GM21619 (cell line): ENCODE results near the gene SFRP5.

ENCODE experiments used
- ATAC-seq: cut with Tn5 transposase; IDR thresholded peaks from one replicate; pipeline ENCODE4 v1.9.1; 2021; ENCODE audit not compliant: unreplicated experiment

SFRP5 gene

DNA sequence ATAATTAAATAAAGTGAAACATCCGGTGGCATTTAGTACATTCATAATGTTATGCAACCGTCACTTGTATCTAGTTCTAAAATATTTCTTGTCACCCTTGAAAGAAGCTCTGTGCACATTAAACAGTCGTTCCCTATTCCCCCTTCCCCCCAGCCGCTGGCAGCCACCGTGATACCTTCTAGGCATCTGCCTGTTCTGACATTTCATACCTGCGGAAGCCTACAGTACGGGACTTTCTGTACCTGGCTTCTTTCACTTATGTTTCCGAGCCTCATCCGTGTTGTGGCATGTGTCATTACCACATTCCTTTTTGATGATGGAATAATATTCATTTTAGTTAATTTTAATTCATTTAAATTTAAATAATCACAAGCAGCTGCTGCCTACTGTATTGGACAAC, 13.9 kb upstream of the SFRP5 start:
- ATAC-seq = no peak

DNA sequence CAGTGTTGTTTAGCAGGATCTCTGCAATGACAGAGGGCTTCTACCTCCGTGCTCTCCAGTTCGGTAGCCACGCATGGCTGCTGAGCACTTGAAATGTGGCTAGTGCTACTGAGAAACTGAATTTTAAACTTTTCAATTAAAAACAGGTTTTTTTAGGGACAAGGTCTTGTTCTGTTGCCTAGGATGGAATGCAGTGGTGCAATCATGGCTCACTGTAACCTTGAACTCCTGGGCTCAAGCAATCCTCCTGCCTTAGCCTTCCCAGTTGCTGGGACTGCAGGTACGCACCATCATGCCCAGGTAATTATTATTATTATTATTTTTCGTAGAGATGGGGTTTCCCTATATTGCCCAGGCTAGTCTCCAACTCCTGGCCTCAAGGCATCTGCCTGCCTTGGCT, 13.4 kb upstream of the SFRP5 start:
- no peak for ATAC-seq

DNA sequence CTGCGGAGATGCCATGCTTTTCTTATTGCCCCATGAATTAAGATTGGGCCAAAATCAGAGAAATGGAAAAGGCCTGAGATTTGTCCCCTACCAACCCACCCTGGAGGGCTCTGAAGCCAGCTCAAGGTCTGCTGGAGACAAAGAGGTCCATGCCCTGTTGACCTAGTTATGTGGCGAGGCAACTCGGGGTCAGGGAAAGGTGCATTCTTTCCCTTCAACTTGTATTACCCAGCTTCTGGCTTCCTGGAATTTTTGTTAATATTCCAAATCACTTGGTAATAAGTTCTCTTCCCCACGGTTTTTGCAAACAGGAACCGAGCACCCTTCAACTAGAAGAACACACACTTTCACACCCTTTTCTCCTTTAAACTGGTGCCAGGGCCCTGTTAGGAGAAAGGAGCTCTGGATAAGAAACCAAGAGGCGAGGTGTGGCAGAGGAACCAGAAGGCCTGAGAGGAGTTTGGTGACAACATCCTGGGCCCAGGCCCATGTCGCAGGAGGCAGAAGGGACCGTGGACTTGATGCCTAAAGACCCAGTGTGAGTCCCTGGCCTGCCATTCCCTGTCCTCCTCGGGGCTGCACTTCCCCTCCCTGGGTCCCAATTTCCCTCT, 12.5 kb upstream of the SFRP5 start:
- ATAC-seq = no peak

DNA sequence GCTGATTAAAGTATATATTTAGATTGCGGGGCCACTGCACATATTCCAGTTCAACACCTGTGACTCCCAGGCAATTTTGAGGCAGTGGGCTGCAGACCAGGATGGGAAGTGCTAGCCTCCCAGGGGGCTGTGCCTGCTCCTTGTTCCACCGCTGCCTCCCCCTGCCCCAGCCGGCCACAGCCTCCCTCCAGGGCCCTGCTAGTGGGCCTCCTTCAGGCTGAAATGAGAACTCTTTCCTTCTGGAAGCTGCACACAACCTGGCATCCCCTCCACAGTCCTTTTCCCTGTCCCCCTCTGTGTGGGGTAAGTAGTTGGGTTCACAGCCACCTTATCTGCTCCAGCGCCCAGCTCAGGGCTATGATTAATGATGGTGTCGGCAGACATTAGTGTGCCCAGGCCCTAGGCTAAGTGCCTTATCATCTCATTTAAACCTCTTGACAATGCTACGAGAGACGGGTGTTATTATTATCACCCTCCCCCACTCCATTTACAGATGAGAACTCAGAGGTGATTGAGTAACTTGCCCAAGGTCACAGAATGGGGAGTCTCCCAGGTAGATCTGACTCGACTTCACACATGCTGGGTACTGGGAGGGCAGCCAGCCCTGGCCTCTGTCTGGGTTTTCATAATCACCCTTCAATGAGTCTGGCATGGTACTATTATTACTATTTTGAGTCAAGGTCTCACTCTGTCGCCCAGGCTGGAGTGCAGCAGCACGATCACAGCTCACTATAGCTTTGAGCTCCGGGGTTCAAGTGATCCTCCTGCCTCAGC, 10.8 kb upstream of the SFRP5 start:
- no peak for ATAC-seq

DNA sequence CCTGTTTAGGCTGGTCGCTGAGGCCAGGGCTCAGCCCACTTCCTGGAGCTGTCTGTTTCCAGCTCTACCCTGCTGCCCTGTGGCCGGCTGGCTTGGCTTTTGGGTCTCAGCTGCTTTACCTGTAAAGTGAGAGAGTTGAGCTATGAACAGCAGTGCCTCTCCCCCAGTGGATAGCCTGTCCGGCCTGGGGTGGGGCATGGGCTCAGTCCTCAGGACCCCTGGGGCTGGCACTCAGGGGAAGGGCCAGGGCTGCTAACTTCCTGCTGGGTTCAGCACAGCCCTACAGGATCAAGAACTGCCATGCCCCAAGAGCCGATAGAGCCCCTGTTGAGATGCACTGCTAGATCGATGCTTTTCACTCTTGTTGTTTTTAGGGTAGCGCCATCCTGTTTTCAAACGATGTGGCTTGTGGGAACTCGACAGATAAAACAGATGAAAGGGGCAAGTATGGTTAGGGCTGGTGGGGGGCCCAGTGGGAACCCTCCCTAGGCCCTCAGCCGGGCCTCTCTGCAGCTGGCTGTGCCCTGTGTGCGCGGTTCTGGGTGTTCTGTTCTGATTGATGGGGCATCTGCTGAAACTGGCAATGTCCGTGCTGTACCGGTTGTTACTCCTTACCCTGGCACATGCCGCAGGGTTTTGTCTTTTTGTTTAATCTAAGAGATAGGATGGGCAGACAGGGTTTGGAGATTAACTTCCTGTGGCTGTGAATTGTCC, 10.0 kb upstream of the SFRP5 start:
- ATAC-seq = no peak

DNA sequence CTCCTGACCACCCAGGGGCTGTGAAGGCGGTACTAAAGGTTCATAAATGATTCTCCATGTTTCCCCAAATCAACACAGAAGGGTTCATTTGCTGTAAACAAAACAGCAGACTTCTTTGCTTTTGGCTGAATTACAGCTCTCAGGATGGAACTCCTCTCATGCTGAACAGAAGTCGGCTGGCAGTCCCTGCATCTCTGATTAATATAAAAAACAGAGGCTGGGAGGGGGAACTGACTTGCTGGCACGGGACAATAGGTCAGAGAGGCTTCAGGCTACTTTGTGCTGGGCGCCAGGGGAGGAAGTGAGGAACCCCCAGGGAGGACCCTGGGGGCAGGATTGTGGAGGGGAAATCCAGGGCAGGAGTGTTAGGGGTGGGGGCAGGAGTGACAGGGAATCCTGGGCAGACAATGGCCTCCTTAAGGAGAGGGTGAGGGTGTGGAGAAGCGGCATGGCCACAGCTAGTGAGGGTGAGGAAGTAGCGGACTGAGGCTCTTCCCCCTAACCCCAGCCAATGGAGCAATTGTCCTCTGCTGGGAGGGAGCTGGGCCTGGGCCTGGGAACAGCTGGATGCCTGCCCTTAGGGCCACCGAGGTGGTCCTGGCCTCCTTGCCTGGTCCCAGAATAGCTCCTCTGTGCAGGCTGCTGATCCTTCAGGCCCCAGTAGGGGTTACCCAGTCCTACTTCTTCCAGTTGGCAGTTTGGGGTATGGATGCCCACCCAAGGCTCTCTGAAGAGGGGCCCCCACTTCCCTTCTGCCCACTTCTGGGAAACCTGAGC, 9.2 kb upstream of the SFRP5 start:
- no peak for ATAC-seq

DNA sequence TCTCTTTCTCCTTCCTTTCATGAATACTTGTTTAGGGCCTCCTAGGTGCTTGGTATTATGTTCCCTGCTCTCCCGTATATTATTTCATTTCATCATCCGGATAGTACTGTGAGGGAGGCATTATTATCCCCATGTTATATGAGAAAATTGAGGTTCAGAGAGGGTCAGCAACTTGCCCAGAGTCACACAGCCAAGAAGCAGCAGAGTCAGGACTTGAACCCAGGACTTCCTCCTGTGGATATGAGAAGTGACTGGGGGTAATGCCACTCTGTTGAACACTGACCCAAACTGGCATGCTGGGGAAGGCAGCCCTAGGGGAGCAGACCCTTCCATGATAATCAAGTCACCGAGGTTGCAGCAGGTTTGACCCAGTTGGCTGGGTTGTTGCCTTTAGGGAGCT, 8.2 kb upstream of the SFRP5 start:
- ATAC-seq = no peak

DNA sequence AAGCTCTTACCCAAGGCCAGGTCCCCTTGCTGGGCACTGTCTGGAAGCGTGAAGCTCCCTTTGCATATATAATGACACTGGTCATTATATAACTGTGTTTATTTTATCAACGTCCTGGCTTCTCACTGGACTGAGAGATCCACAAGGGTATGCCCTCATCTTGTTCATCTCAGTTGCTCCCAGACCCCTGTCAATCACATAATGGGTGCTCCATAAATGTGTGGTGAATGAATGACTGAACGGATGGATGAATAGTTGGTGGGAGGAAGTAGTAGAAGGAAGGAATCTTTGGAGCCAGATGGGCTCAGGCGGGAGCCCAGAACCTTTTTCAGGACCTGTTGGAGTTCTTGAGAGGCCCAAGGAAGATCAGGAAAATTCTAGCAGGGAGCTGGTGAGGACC, 7.7 kb upstream of the SFRP5 start:
- ATAC-seq = no peak

DNA sequence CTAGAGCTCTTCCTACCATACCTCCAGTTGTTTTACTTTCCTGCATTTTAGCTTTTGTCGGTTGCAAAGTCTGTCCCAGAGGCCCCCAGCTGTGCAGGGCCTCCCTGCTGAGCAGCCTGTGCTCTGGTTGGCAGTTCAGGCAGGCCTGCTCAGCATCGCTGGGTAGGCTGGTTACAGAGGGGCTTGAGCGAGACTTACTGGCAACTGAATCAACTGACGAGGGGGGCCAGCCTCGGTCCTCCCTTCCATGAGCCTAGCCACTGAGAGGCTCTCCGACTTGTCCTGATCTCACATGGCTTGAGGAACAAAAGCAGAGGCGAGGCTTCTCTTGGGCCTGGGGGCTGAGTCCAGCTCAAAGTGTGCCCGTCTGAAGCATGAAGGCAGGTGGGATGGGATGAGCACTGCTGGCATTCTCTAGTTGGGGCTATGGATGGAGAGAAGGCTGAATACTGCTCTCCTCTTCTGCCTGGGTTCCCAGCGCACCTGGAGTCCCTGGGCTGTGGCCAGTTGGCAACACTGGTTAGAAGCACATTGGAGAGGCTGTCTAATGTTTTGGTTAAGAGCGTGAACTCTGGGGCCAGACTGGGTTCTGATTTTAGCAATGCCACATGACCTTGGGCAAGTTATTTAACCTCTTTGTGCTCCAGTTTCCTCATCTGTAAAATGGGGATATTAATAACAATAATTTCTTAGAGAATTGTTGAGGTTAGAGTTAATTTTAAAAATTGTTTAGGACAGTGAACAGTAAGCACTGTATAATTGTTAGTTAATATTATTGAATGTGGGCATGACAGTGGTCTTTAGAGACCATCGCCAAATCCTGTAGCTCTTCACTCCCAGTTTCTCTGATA, 6.9 kb upstream of the SFRP5 start:
- ATAC-seq = no peak

DNA sequence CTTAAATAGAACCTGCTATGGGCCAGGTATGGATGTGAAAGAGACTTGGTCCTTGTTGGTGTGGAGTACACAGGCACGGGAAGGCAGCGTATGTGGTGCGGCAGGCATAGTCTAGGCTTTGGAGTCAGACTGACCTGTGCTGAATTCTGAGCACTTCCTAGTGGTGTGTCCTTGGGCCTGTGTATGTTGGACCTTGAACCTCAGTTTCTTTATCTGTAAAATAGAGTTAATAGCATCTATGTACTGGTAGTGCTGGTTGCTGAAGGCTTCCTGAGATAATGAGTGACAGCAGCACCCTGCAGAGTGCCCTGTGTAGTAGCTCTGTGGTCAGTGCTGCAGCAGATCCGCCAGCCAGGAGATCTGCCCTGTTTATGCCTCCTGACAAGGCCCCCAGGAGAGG, 5.3 kb upstream of the SFRP5 start:
- no peak for ATAC-seq

DNA sequence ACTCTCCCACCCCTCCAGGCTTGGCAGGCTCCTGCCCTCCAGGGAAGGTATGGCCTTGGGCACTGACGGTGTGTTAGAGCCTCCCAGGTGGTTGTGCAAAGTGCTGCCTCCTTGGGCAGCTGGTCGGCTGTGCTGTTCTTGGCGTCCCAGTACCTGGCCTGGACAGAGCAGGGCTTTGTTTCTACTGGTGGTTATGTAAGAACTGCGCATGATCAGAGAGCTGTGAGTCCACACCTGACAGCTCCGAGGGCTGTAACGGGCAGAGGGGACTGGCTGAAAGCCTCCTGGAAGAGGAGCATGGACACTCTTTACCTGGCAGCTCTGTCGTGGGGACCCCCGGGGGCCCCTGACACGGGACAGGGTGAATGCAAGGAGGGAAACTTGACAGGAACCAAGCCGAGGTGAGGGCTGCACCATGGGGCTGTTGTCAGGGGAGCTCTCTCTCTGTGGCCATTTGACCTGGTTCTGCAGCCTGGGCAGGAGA, 3.1 kb upstream of the SFRP5 start:
- no peak for ATAC-seq

DNA sequence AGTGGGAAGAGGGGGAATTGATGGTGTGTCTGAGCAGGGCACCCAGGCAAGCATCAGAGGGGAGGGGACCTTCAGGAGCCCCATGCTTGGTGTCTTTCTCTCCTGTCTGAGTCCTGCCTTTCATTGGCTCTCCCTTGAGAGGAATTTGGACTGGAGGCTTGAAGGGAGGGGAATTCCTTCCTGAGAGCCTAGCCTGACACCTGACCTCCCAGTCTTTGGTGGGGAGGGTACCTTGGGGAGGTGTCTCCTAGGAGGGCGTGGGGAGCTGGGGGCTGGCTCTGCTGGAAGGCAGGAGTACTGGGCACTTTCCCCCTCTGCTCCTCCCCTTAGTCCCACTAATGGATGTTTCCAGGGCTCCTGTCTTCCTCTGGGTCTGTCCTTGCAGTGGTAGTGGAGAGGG, 1.3 kb upstream of the SFRP5 start:
- ATAC-seq = no peak

DNA sequence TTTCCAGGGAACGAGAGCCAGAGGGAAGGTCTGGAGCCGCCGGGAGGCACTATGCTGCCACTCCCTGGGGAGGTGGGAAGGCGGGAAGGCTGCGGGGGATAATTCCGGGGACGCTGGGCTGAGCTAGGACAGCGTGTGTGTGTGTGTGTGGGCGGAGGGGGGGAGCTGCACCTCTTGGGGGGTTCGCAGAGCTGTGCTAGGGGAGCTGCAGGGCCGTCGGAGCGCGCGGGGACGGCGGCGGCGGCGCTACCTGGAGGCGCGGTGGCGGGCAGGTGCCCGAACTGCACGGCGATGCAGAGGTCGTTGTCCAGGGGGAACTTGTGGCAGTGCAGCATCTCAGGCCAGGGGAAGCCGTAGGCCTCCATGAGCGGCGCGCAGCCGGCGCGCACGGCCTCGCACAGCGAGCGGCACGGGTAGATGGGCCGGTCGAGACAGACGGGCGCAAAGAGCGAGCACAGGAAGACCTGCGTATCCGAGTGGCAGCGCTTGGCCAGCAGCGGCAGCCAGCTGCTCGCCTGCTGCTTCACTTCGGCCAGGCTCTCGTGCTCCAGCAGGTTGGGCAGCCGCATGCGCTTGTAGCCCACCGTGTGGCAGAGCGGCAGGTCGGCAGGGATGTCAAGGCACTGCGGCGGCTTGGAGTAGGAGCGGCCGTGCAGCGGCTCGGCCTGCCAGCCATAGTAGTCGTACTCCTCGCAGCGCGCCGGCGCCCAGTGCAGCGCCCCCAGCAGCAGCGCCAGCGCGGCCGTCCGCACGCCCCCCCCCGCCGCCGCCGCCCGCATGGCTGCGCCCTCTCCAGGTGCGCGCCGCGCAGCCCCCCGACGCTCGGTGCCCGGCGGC, 526 bp downstream of the SFRP5 start:
- ATAC-seq = no peak

DNA sequence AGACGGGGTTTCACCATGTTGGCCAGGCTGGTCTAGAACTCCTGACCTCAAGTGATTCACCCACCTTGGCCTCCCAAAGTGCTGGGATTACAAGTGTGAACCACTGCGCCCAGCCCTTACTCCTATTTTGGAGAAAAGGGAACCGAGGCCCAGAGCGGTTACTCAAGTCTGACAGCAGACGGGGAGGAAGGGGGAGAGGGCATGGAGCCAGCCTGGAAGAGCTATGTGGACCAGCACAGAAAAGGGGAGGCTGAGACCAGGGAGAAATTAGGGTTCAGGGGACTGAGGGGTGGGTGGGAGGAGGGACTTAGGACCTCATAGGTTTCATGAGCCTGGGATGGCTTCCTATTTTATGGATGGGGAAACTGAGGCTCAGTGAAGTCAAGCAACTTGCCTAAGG, 1.5 kb downstream of the SFRP5 start:
- ATAC-seq = no peak

DNA sequence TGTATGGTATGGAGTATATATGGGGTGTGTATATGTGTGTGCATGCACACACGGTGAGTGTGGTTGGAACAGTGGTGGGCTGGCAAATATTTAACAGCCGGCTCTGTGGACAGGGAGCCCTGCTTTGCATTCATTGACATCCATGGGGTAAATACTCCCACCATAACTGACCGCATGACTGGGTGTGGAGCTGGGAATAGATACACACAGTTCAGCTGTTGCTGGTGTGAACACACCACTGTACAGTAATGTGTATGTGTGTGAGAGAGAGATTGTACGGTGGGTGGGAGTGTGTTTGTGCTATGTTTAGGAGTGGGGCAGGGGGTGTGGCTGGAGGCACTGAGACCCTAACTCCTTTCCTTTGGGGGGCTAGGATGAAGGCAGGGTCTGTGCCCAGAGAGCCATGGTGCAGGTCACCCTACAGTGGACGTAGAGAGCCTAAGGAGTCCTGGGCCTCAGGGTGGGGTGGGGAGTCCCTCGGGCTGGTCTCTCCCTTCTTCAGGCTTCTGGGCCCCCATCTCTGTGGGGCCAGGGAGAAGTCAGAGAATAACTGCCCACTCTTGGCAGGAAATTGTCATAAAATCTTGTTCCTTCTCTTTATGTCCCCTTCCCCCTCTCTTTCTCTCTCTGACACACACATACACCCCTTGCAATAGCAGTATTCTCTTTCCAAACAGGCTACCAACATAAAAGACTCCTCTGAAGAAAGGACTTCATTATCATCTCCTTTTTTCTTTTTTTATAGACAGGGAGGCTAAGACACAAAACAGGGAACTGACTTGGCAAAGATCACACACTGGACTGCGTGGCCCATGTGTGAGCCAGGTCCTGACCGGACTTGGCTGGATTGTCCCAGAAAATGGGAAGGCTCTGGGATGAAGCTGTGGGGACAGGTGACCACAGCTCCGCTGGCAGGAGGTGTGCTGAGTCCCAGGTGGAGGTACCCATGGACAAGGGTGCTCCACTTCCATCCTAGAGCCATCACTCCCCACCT, 3.2 kb downstream of the SFRP5 start:
- ATAC-seq = no peak

DNA sequence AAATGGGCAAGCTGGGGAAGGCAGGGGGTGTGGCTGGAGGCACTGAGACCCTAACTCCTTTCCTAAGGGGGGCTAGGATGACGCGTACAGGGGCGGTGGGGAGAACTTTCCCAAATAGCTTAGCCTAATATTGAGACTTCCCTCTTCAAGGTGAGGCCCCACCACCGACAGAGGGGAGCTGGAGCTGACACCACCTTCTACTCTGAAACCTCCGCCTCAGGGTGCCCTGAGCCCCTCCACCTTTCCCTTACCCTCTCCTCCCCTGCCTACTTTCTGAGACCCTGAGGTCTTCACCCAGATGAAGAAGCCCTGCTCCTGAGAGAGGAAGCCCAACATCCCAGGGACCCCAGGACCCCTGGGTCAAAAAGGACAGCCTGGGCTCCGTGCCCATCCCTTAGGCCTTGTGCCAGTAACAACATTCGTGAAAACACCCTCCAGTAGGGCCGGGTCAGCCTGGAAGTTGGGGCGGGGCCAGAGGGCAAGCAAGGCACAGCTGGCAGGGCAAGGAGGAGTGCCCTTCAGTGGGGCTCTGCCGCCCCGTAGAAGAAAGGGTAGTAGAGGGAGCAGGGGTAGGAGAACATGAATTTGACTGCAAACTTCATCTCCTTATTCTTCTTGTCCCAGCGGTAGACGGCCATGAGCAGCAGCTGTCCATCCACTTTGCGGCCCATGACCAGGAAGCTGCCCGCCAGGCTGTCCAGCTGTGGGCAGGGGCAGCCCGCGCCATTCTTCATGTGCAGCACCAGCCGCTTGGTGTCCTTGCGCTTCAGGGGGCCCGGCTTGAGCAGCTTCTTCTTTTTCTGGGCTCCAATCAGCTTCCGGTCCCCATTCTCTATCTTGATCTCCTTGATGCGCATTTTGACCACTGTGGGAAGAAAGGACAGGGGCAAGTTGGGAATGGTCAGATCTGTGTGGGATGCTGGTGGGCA, 4.5 kb downstream of the SFRP5 start:
- no peak for ATAC-seq

DNA sequence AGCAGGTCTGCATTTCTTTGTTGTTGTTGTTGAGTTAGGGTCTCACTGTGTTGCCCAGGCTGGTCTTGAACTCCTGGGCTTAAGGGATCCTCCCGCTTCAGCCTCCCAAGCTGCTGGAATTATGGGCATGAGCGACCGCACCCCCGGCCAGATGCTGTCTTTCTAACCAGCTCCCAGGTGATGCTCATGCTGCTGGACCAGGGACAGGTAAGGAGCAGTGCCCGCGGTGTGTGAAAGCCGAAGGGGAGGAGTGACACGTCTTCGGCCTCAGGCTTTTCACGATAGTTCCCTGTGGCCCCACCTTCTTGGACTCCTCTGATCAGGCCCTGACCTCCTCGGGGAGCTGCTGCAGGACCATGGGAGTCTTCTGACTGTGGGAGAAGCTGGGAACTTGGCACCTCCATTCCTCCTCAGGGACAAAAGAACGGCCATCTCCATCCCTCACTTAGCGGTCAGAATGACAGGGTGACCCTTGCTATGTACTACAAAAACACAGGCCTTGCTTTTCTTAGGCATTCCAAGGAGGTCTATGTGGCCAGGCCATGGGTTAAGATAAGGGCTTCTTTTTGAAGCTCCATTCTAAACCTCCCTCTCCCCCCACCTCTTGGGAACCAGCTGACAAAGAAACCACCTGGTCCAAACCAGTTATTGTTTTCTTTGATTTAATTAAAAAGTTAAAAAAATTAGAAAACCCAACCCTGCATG, 5.5 kb downstream of the SFRP5 start:
- ATAC-seq = no peak
